HEK293 (cell line): ENCODE data around the gene EFCAB5.
A peak's percentile ranks its signal among the peaks of the same experiment; 100 is the strongest.

Experiments
- GLI2 ChIP-seq: fragments of 450-650 bp; formaldehyde crosslinking; IDR thresholded peaks from 2 replicates; pipeline ENCODE4; 2017; ENCODE audit warnings: missing biosample characterization, missing genetic modification characterization, low read depth, borderline replicate concordance
- GLIS2 ChIP-seq: fragments of 450-650 bp; formaldehyde crosslinking; IDR thresholded peaks from 2 replicates; pipeline ENCODE4 v1.5.1; 2016; ENCODE audit warnings: missing biosample characterization, missing genetic modification characterization
- MZF1 ChIP-seq: fragments of 450-650 bp; formaldehyde crosslinking; IDR thresholded peaks from 2 replicates; pipeline ENCODE4 v1.5.1; 2017; ENCODE audit warnings: missing biosample characterization, missing genetic modification characterization, borderline replicate concordance
- REST ChIP-seq: fragments of 450-650 bp; formaldehyde crosslinking; IDR thresholded peaks from 2 replicates; pipeline ENCODE4 v1.5.1; 2016; ENCODE audit warnings: missing biosample characterization, missing genetic modification characterization
- YY2 ChIP-seq: fragments of 450-650 bp; formaldehyde crosslinking; IDR thresholded peaks from 2 replicates; pipeline ENCODE4 v1.5.1; 2016; ENCODE audit warnings: missing biosample characterization, missing genetic modification characterization
- ZBTB20 ChIP-seq: fragments of 450-650 bp; formaldehyde crosslinking; IDR thresholded peaks from 2 replicates; pipeline ENCODE4 v1.5.1; 2016; ENCODE audit warnings: missing biosample characterization, missing genetic modification characterization
- ZBTB21 ChIP-seq: fragments of 450-650 bp; formaldehyde crosslinking; IDR thresholded peaks from 2 replicates; pipeline ENCODE4 v1.5.1; 2017; ENCODE audit warnings: missing biosample characterization, missing genetic modification characterization
- ZIC2 ChIP-seq: fragments of 450-650 bp; formaldehyde crosslinking; IDR thresholded peaks from 2 replicates; pipeline ENCODE4 v1.5.1; 2016; ENCODE audit warnings: missing biosample characterization, missing genetic modification characterization
- ZNF132 ChIP-seq: fragments of 450-650 bp; formaldehyde crosslinking; IDR thresholded peaks from 2 replicates; pipeline ENCODE4 v1.5.1; 2017; ENCODE audit warnings: missing biosample characterization, missing genetic modification characterization, borderline replicate concordance
- ZNF138 ChIP-seq: fragments of 450-650 bp; formaldehyde crosslinking; IDR thresholded peaks from 2 replicates; pipeline ENCODE4 v1.5.1; 2016; ENCODE audit warnings: missing biosample characterization, missing genetic modification characterization, borderline replicate concordance
- ZNF148 ChIP-seq: fragments of 450-650 bp; formaldehyde crosslinking; IDR thresholded peaks from 2 replicates; pipeline ENCODE4 v1.5.0; 2017; ENCODE audit warnings: missing biosample characterization, missing genetic modification characterization, borderline replicate concordance
- ZNF155 ChIP-seq: fragments of 450-650 bp; formaldehyde crosslinking; IDR thresholded peaks from 2 replicates; pipeline ENCODE4 v1.5.1; 2016; ENCODE audit warnings: missing biosample characterization, missing genetic modification characterization
- ZNF174 ChIP-seq: fragments of 450-650 bp; formaldehyde crosslinking; IDR thresholded peaks from 2 replicates; pipeline ENCODE4 v1.5.0; 2017; ENCODE audit warnings: missing biosample characterization, mild to moderate bottlenecking, missing genetic modification characterization
- ZNF184 ChIP-seq: fragments of 450-650 bp; IDR thresholded peaks from 2 replicates; pipeline ENCODE4 v1.5.1; 2018; ENCODE audit warnings: missing biosample characterization, mild to moderate bottlenecking, missing genetic modification characterization
- ZNF2 ChIP-seq: fragments of 450-650 bp; formaldehyde crosslinking; IDR thresholded peaks from 2 replicates; pipeline ENCODE4 v1.5.1; 2016; ENCODE audit warnings: missing biosample characterization, missing genetic modification characterization
- ZNF302 ChIP-seq: fragments of 450-650 bp; formaldehyde crosslinking; IDR thresholded peaks from 2 replicates; pipeline ENCODE4 v1.5.1; 2016; ENCODE audit warnings: missing biosample characterization, missing genetic modification characterization, low read depth
- ZNF335 ChIP-seq: fragments of 450-650 bp; formaldehyde crosslinking; conservative IDR thresholded peaks from 2 replicates; pipeline ENCODE4 v1.5.1; 2016; ENCODE audit warnings: missing biosample characterization, missing genetic modification characterization
- ZNF341 ChIP-seq: fragments of 450-650 bp; formaldehyde crosslinking; IDR thresholded peaks from 2 replicates; pipeline ENCODE4; 2016; ENCODE audit warnings: low read depth, missing biosample characterization, missing genetic modification characterization
- ZNF426 ChIP-seq: fragments of 450-650 bp; formaldehyde crosslinking; IDR thresholded peaks from 2 replicates; pipeline ENCODE4 v1.5.1; 2017; ENCODE audit warnings: missing biosample characterization, missing genetic modification characterization, mild to moderate bottlenecking, inconsistent platforms, moderate library complexity
- ZNF521 ChIP-seq: fragments of 450-650 bp; formaldehyde crosslinking; IDR thresholded peaks from 2 replicates; pipeline ENCODE4 v1.5.1; 2017; ENCODE audit warnings: missing biosample characterization, mild to moderate bottlenecking, missing genetic modification characterization
- ZNF558 ChIP-seq: fragments of 450-650 bp; formaldehyde crosslinking; IDR thresholded peaks from 2 replicates; pipeline ENCODE4 v1.5.1; 2016; ENCODE audit warnings: missing biosample characterization, missing genetic modification characterization
- ZNF561 ChIP-seq: fragments of 450-650 bp; IDR thresholded peaks from 2 replicates; pipeline ENCODE4 v1.5.1; 2018; ENCODE audit warnings: missing biosample characterization, missing genetic modification characterization, borderline replicate concordance
- ZNF580 ChIP-seq: fragments of 450-650 bp; formaldehyde crosslinking; IDR thresholded peaks from 2 replicates; pipeline ENCODE4 v1.5.1; 2016; ENCODE audit warnings: missing biosample characterization, missing genetic modification characterization
- ZNF626 ChIP-seq: fragments of 450-650 bp; sonication (Bioruptor Pico); formaldehyde crosslinking; IDR thresholded peaks from 2 replicates; pipeline ENCODE4 v1.5.1; 2018; ENCODE audit warnings: missing biosample characterization, missing genetic modification characterization, inconsistent platforms
- ZNF629 ChIP-seq: fragments of 450-650 bp; formaldehyde crosslinking; IDR thresholded peaks from 2 replicates; pipeline ENCODE4 v1.5.1; 2017; ENCODE audit warnings: missing biosample characterization, missing genetic modification characterization
- ZNF660 ChIP-seq: fragments of 450-650 bp; IDR thresholded peaks from 2 replicates; pipeline ENCODE4 v1.5.1; 2018; ENCODE audit warnings: missing biosample characterization, mild to moderate bottlenecking, missing genetic modification characterization
- ZNF670 ChIP-seq: fragments of 450-650 bp; formaldehyde crosslinking; IDR thresholded peaks from 2 replicates; pipeline ENCODE4 v1.5.1; 2016; ENCODE audit warnings: missing biosample characterization, missing genetic modification characterization, low read depth
- ZNF677 ChIP-seq: fragments of 450-650 bp; IDR thresholded peaks from 2 replicates; pipeline ENCODE4 v1.5.0; 2018; ENCODE audit warnings: missing biosample characterization, mild to moderate bottlenecking, missing genetic modification characterization, moderate library complexity
- ZNF701 ChIP-seq: fragments of 450-650 bp; formaldehyde crosslinking; IDR thresholded peaks from 2 replicates; pipeline ENCODE4 v1.5.1; 2016; ENCODE audit warnings: missing biosample characterization, missing genetic modification characterization
- ZNF707 ChIP-seq: fragments of 450-650 bp; formaldehyde crosslinking; IDR thresholded peaks from 2 replicates; pipeline ENCODE4 v1.5.1; 2016; ENCODE audit warnings: missing biosample characterization, missing genetic modification characterization
- ZNF776 ChIP-seq: fragments of 450-650 bp; formaldehyde crosslinking; IDR thresholded peaks from 2 replicates; pipeline ENCODE4 v1.5.0; 2017; ENCODE audit warnings: missing biosample characterization, missing genetic modification characterization, borderline replicate concordance
- ZNF791 ChIP-seq: fragments of 450-650 bp; formaldehyde crosslinking; IDR thresholded peaks from 2 replicates; pipeline ENCODE4 v1.5.1; 2016; ENCODE audit warnings: missing biosample characterization, missing genetic modification characterization
- ZNF837 ChIP-seq: fragments of 450-650 bp; formaldehyde crosslinking; IDR thresholded peaks from 2 replicates; pipeline ENCODE4 v1.5.1; 2016; ENCODE audit warnings: missing biosample characterization, missing genetic modification characterization
- TF ChIP-seq, protein P1 (sequence below): fragments of 450-650 bp; formaldehyde crosslinking; IDR thresholded peaks from 2 replicates; pipeline ENCODE4 v1.5.1; 2016; ENCODE audit warnings: missing biosample characterization, missing genetic modification characterization

EFCAB5 gene

DNA sequence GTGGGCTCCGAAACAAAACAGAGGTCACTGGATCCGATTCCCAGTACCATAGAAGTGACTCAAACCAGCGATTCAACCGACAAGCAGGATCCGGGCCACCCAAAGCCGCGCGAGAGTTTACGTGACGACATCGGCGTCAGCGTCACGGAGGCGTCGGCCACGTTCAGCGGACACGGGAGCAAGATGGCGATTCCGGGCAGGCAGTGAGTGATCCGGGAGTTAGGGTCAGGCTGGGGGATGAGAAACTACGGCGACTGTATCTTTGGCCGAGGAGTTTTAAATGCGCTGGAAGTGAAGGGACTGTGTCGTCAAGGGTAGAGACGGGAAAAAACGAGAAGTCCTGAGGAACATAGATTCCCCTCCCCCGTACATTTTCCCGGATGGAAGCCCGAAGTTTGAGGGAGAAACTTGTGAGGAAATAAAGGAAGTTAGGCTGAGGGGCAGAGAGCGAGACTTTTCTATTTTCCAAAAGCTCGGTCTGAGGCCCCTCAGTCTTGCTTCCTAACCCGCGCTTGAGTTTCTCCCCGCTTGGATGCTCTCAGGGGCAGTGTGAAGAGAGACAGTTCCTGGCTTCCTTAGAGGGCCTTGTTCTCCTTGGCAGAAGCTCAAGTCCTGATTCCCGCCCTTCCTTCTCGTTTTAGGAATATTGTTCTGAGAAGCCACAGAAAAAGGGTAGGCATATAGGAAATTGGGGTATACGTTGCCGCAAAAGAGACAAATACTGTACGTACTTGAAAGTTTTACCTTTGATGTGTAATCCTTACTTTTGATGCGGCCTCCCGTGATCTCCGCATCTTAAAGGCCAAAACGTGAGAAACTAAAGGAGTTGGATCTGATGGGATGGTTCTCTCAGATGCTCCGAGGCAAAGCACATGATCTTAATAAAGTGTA, 175.5 kb downstream of the EFCAB5 start, which contains the start of gene NSRP1 (continued):
- TF ChIP-seq ZNF670 (tag by site-specific recombination) (no peak), ZNF2 (tag by site-specific recombination) (peak; percentile 89; the same call in 1 of the 2 replicates), ZNF174 (tag by site-specific recombination) (no peak), ZNF302 (tag by site-specific recombination) (no peak), ZNF521 (no peak), ZNF701 (tag by site-specific recombination) (no peak), ZNF335 (tag by site-specific recombination) (peak; percentile 74), ZNF148 (tag by site-specific recombination) (0 out of 2 replicates have a peak, but pooled peaks have one; percentile 16), YY2 (tag by site-specific recombination) (peak; percentile 88), ZNF138 (tag by site-specific recombination) (no peak), ZBTB21 (tag by site-specific recombination) (peak; percentile 94), GLIS2 (tag by site-specific recombination) (no peak), ZNF184 (tag by site-specific recombination) (no peak), GLI2 (tag by site-specific recombination) (no peak), ZNF776 (tag by site-specific recombination) (no peak), ZNF677 (tag by site-specific recombination) (no peak), ZNF626 (tag by site-specific recombination) (no peak), ZNF837 (tag by site-specific recombination) (no peak), ZNF426 (tag by site-specific recombination) (no peak), ZNF791 (tag by site-specific recombination) (no peak), ZNF558 (tag by site-specific recombination) (peak; percentile 47), ZNF660 (tag by site-specific recombination) (peak; percentile 60), ZNF707 (no peak), ZNF580 (tag by site-specific recombination) (no peak), ZNF629 (tag by site-specific recombination) (peak; percentile 97), ZNF155 (tag by site-specific recombination) (no peak), ZIC2 (tag by site-specific recombination) (no peak), ZNF561 (tag by site-specific recombination) (0 out of 2 replicates have a peak, but pooled peaks have one; percentile 57), REST (tag by site-specific recombination) (no peak), ZBTB20 (tag by site-specific recombination) (peak; percentile 46; the same call in 1 of the 2 replicates), ZNF341 (tag by site-specific recombination) (0 out of 2 replicates have a peak, but pooled peaks have one; percentile 9), MZF1 (tag by site-specific recombination) (no peak), ZNF132 (tag by site-specific recombination) (no peak)
- TF ChIP-seq, protein P1, sequence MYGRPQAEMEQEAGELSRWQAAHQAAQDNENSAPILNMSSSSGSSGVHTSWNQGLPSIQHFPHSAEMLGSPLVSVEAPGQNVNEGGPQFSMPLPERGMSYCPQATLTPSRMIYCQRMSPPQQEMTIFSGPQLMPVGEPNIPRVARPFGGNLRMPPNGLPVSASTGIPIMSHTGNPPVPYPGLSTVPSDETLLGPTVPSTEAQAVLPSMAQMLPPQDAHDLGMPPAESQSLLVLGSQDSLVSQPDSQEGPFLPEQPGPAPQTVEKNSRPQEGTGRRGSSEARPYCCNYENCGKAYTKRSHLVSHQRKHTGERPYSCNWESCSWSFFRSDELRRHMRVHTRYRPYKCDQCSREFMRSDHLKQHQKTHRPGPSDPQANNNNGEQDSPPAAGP (tag by site-specific recombination) = no peak
